ENCODE results near the gene ARHGEF28.

DNA sequence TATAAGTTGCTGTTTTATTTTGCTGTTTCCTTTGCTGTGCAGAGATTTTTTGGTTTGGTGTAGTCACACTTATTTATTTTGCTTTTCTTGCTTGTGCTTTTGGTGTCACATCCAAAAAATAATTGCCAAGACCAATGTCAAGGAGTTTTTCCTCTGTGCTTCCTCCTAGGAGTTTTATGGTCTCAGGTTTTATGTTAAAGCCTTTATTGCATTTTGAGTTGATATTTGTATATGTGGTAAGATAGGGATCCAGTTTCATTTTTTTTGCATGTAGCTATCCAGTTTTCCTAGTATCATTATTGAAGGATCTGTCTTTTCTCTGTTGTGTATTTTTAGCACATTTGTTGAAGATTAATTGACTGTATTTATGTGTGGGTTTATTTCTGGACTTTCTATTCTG lies 210.6 kb downstream of the ARHGEF28 start:
- TF ChIP-seq ZC3H10 (CRISPR knock-in tag; IDR thresholded peaks at IDR 0.05) = no peak
- TF ChIP-seq, protein P1, sequence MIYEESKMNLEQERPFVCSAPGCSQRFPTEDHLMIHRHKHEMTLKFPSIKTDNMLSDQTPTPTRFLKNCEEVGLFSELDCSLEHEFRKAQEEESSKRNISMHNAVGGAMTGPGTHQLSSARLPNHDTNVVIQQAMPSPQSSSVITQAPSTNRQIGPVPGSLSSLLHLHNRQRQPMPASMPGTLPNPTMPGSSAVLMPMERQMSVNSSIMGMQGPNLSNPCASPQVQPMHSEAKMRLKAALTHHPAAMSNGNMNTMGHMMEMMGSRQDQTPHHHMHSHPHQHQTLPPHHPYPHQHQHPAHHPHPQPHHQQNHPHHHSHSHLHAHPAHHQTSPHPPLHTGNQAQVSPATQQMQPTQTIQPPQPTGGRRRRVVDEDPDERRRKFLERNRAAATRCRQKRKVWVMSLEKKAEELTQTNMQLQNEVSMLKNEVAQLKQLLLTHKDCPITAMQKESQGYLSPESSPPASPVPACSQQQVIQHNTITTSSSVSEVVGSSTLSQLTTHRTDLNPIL (CRISPR knock-in tag; IDR thresholded peaks at IDR 0.05; ENCODE audit: low read depth) = no peak
